Measurements from ENCODE around the gene RWDD2A. TPM values are rescaled to one million over a fixed set of nuclear protein-coding genes. Genes with fewer than 3 reads are reported as not detected.

The RWDD2A gene
- total RNA-seq, 2 donors from 2014 or later: 4.3 to 5.4 TPM

GRCh38 chr6:83155794-83156193 lies 37.4 kb upstream of the RWDD2A start:
- DNase-seq: no peak
- Histone ChIP-seq H3K36me3 (replicated peaks in 1 of 2; ENCODE audit: insufficient read depth in 1 of 2, low read depth in 2 of 2) (peaks cover 4 to 12% of the 10 kb centered on the region in 2 donors), H3K9me3 (no peaks in the 10 kb centered on the region), H3K27me3 (no peaks in the 10 kb centered on the region), H3K4me1 (no peaks in the 10 kb centered on the region), H3K27ac (no peak overlapping the region), H3K4me3 (no peak overlapping the region)
- intact Hi-C loops (cut with DNase I): no loop called here
- ATAC-seq: no peak
- WGBS, 2 donors: 38 to 44% methylated on average over 2 of the region's 2 CpGs
- no peak for TF ChIP-seq CTCF (IDR thresholded peaks at IDR 0.05)
- TF ChIP-seq POLR2A (IDR thresholded peaks at IDR 0.05): no peak

GRCh38 chr6:83160167-83160566 lies 33.0 kb upstream of the RWDD2A start:
- no peak for DNase-seq
- ATAC-seq: no peak
- Histone ChIP-seq H3K4me3 (no peak overlapping the region), H3K4me1 (no peaks in the 10 kb centered on the region), H3K36me3 (replicated peaks in 1 of 2; ENCODE audit: insufficient read depth in 1 of 2, low read depth in 2 of 2) (peaks cover 4 to 14% of the 10 kb centered on the region in 2 donors), H3K27me3 (no peaks in the 10 kb centered on the region), H3K9me3 (no peaks in the 10 kb centered on the region), H3K27ac (no peak overlapping the region)
- intact Hi-C loops (cut with DNase I): no loop called here
- 74% methylated on average over 1 of the region's 1 CpG for WGBS, 2 donors
- TF ChIP-seq POLR2A (IDR thresholded peaks at IDR 0.05) (no peak), CTCF (IDR thresholded peaks at IDR 0.05) (no peak)

- ATAC-seq: no peak
- no peak overlapping the region for H3K4me3 ChIP-seq
- no peaks in the 10 kb centered on the region for H3K9me3 ChIP-seq
- peaks cover 0 to 29% of the 10 kb centered on the region in 2 donors for H3K36me3 ChIP-seq (replicated peaks in 1 of 2; ENCODE audit: insufficient read depth in 1 of 2, low read depth in 2 of 2)
- WGBS, 2 donors: 91 to 97% methylated on average over 5 of the region's 5 CpGs
- intact Hi-C loops (cut with DNase I): no loop called here
- no peak overlapping the region for H3K27ac ChIP-seq
- no peaks in the 10 kb centered on the region for H3K27me3 ChIP-seq
- H3K4me1 ChIP-seq: no peaks in the 10 kb centered on the region
- TF ChIP-seq POLR2A (IDR thresholded peaks at IDR 0.05) (no peak), CTCF (IDR thresholded peaks at IDR 0.05) (no peak)
- no peak for DNase-seq
These were observed 25.4 kb upstream of the RWDD2A start for GRCh38 chr6:83167726-83168278.

GRCh38 chr6:83168556-83168955 lies 24.6 kb upstream of the RWDD2A start:
- Histone ChIP-seq H3K4me1 (no peaks in the 10 kb centered on the region), H3K4me3 (no peak overlapping the region), H3K36me3 (replicated peaks in 1 of 2; ENCODE audit: insufficient read depth in 1 of 2, low read depth in 2 of 2) (peaks cover 2 to 33% of the 10 kb centered on the region in 2 donors), H3K9me3 (no peaks in the 10 kb centered on the region), H3K27me3 (no peaks in the 10 kb centered on the region), H3K27ac (no peak overlapping the region)
- ATAC-seq (no peak), DNase-seq (no peak)
- intact Hi-C loops (cut with DNase I): no loop called here
- 87 to 97% methylated on average over 1 of the region's 1 CpG for WGBS, 2 donors
- TF ChIP-seq POLR2A (IDR thresholded peaks at IDR 0.05) (no peak), CTCF (IDR thresholded peaks at IDR 0.05) (no peak)

- ATAC-seq (no peak), DNase-seq (no peak)
- H3K4me3 ChIP-seq: no peak overlapping the region
- no peak overlapping the region for H3K27ac ChIP-seq
- H3K9me3 ChIP-seq: no peaks in the 10 kb centered on the region
- no peaks in the 10 kb centered on the region for H3K4me1 ChIP-seq
- H3K36me3 ChIP-seq (replicated peaks in 1 of 2; ENCODE audit: insufficient read depth in 1 of 2, low read depth in 2 of 2): peaks cover 5 to 32% of the 10 kb centered on the region in 2 donors
- H3K27me3 ChIP-seq: no peaks in the 10 kb centered on the region
- intact Hi-C loops (cut with DNase I): no loop called here
- TF ChIP-seq CTCF (IDR thresholded peaks at IDR 0.05) (no peak), POLR2A (IDR thresholded peaks at IDR 0.05) (no peak)
These were observed 24.1 kb upstream of the RWDD2A start for GRCh38 chr6:83169106-83169505.

Data from body of pancreas (tissue), 4 donors.